ENCODE results near the gene FOSB. TPM values are rescaled to one million over a fixed set of nuclear protein-coding genes. Genes with fewer than 3 reads are reported as not detected.

Gene FOSB
- polyA plus RNA-seq, 4 donors = 2.6 to 85.3 (median 35.4) TPM

- DNase-seq (ENCODE audit: low read depth in 4 of 4, low spot score in 3 of 4) = no peak
These were observed 10.1 kb downstream of the FOSB start for GRCh38 chr19:45477713-45478453.

GRCh38 chr19:45478454-45479238 lies 10.8 kb downstream of the FOSB start:
- peak in 3 of 4 donors; percentile 77 to 84 (median 81) for DNase-seq (ENCODE audit: low read depth in 4 of 4, low spot score in 3 of 4)

GRCh38 chr19:45483033-45483432 lies 15.2 kb downstream of the FOSB start:
- no peak for DNase-seq (ENCODE audit: low read depth in 4 of 4, low spot score in 3 of 4)

GRCh38 chr19:45484273-45484945 lies 16.6 kb downstream of the FOSB start:
- DNase-seq (ENCODE audit: low read depth in 4 of 4, low spot score in 3 of 4) = no peak

GRCh38 chr19:45485305-45486077 lies 17.7 kb downstream of the FOSB start:
- DNase-seq (ENCODE audit: low read depth in 4 of 4, low spot score in 3 of 4) = peak in 3 of 4 donors; percentile 83 to 88 (median 85)

GRCh38 chr19:45488708-45489107 lies 20.9 kb downstream of the FOSB start:
- no peak for DNase-seq (ENCODE audit: low read depth in 4 of 4, low spot score in 3 of 4)

- no peak for DNase-seq (ENCODE audit: low read depth in 4 of 4, low spot score in 3 of 4)
These were observed 21.5 kb downstream of the FOSB start for GRCh38 chr19:45489216-45489855.

- DNase-seq (ENCODE audit: low read depth in 4 of 4, low spot score in 3 of 4) = no peak
These were observed 24.4 kb downstream of the FOSB start for GRCh38 chr19:45492137-45492626.

GRCh38 chr19:45492627-45493470 lies 25.1 kb downstream of the FOSB start:
- no peak for DNase-seq (ENCODE audit: low read depth in 4 of 4, low spot score in 3 of 4)

GRCh38 chr19:45494261-45494916 lies 26.6 kb downstream of the FOSB start:
- no peak for DNase-seq (ENCODE audit: low read depth in 4 of 4, low spot score in 3 of 4)

- no peak for DNase-seq (ENCODE audit: low read depth in 4 of 4, low spot score in 3 of 4)
These were observed 27.4 kb downstream of the FOSB start for GRCh38 chr19:45495178-45495577.

GRCh38 chr19:45496349-45496953 lies 28.7 kb downstream of the FOSB start:
- no peak for DNase-seq (ENCODE audit: low read depth in 4 of 4, low spot score in 3 of 4)

- DNase-seq (ENCODE audit: low read depth in 4 of 4, low spot score in 3 of 4) = no peak
These were observed 30.0 kb downstream of the FOSB start for GRCh38 chr19:45497791-45498190.

- DNase-seq (ENCODE audit: low read depth in 4 of 4, low spot score in 3 of 4) = no peak
These were observed 30.8 kb downstream of the FOSB start, which contains the start of gene PPM1N for GRCh38 chr19:45498411-45499195. TSS of gene PPM1N (plus strand) at chr19:45498443. CDS start at chr19:45498473, 30 bp downstream.

GRCh38 chr19:45499196-45500180 lies 31.7 kb downstream of the FOSB start:
- no peak for DNase-seq (ENCODE audit: low read depth in 4 of 4, low spot score in 3 of 4)
